ENCODE measurements around the gene GRK6.

The GRK6 gene

GRCh38 chr5:177455036-177455660 is 28.7 kb downstream of the GRK6 start:
- peak; percentile 98 for DNase-seq

- DNase-seq, result peak; percentile 98
Measured at GRCh38 chr5:177455661-177456590, 29.4 kb downstream of the GRK6 start.

- no peak for DNase-seq
Measured at GRCh38 chr5:177456591-177456964, 30.1 kb downstream of the GRK6 start.

GRCh38 chr5:177456976-177457851 is 30.7 kb downstream of the GRK6 start:
- DNase-seq, result peak; percentile 80

GRCh38 chr5:177457852-177458681 is 31.6 kb downstream of the GRK6 start:
- no peak for DNase-seq

GRCh38 chr5:177458912-177459350 is 32.5 kb downstream of the GRK6 start:
- no peak for DNase-seq

GRCh38 chr5:177459357-177459756 is 32.9 kb downstream of the GRK6 start:
- DNase-seq, result no peak

GRCh38 chr5:177459819-177460628 is 33.5 kb downstream of the GRK6 start:
- DNase-seq, result no peak

GRCh38 chr5:177462021-177462670 is 35.7 kb downstream of the GRK6 start:
- DNase-seq, result no peak

GRCh38 chr5:177465044-177465443 is 38.6 kb downstream of the GRK6 start:
- DNase-seq, result no peak

- no peak for DNase-seq
Measured at GRCh38 chr5:177466861-177467260, 40.4 kb downstream of the GRK6 start.

GRCh38 chr5:177467436-177467835 is 41.0 kb downstream of the GRK6 start:
- no peak for DNase-seq

GRCh38 chr5:177468329-177468684 is 41.8 kb downstream of the GRK6 start:
- no peak for DNase-seq

GRCh38 chr5:177468685-177469628 is 42.5 kb downstream of the GRK6 start:
- no peak for DNase-seq

GRCh38 chr5:177469750-177470525 is 43.5 kb downstream of the GRK6 start:
- no peak for DNase-seq

- no peak for DNase-seq
Measured at GRCh38 chr5:177470759-177471536, 44.5 kb downstream of the GRK6 start.

- DNase-seq, result no peak
Measured at GRCh38 chr5:177471610-177472356, 45.3 kb downstream of the GRK6 start.
